Liver (tissue), 3 donors: Measurements from ENCODE around the gene ASIC3.

Experiments
- CTCF ChIP-seq: fragments of 150-350 bp; IDR thresholded peaks from 2 replicates; pipeline ENCODE4 v1.5.1; 2017; ENCODE audit warnings: improper control_type of control experiment, low read depth, low read length; ENCODE audit not compliant: missing input control
- EGR1 ChIP-seq, 2 donors: IDR thresholded peaks; 2 replicates each; pipeline ENCODE4 v1.6.1; 2016 to 2018; ENCODE audit warnings: antibody characterized with exemption in 2 of 2, low read depth in 2 of 2
- JUND ChIP-seq, 2 donors: IDR thresholded peaks; 2 replicates each; pipeline ENCODE4 v1.6.1; 2016; ENCODE audit warnings: antibody characterized with exemption in 2 of 2
- MAX ChIP-seq: IDR thresholded peaks from 2 replicates; pipeline ENCODE4 v1.6.1; 2016; ENCODE audit warnings: antibody characterized with exemption
- RAD21 ChIP-seq, 2 donors: IDR thresholded peaks; 2 replicates each; pipeline ENCODE4 v1.6.1; 2016; ENCODE audit warnings: antibody characterized with exemption in 2 of 2, mild to moderate bottlenecking in 2 of 2
- RXRA ChIP-seq, 2 donors: IDR thresholded peaks; 2 replicates each; pipeline ENCODE4 v1.6.1; 2017 to 2018; ENCODE audit warnings: antibody characterized with exemption in 2 of 2, mild to moderate bottlenecking in 1 of 2
- SP1 ChIP-seq: IDR thresholded peaks from 2 replicates; pipeline ENCODE4 v1.6.1; 2018; ENCODE audit warnings: antibody characterized with exemption, mild to moderate bottlenecking
- donor health status: healthy.
- donor health status: healthy.

GRCh38 chr7:151057506-151057988 is 9.2 kb downstream of the ASIC3 start, which contains the start of gene CDK5:
- TF ChIP-seq CTCF (no peak), RXRA (IDR thresholded peaks at IDR 0.05) (no peak), JUND (IDR thresholded peaks at IDR 0.05) (no peak), MAX (no peak), SP1 (no peak), EGR1 (IDR thresholded peaks at IDR 0.05; ENCODE audit: low read depth in 2 of 2) (no peak), RAD21 (IDR thresholded peaks at IDR 0.05) (no peak)
